GM12873 (cell line): ENCODE measurements around the gene SELENOV.

Source experiments
- TF ChIP-seq, protein P1 (sequence below): IDR thresholded peaks from 2 replicates; pipeline ENCODE4 v1.5.1; 2012; ENCODE audit warnings: low read depth, mild to moderate bottlenecking, moderate library complexity, low read length, control low read depth; ENCODE audit not compliant: insufficient read depth; ENCODE audit errors: missing control alignments

Gene SELENOV, protein sequence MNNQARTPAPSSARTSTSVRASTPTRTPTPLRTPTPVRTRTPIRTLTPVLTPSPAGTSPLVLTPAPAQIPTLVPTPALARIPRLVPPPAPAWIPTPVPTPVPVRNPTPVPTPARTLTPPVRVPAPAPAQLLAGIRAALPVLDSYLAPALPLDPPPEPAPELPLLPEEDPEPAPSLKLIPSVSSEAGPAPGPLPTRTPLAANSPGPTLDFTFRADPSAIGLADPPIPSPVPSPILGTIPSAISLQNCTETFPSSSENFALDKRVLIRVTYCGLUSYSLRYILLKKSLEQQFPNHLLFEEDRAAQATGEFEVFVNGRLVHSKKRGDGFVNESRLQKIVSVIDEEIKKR

DNA sequence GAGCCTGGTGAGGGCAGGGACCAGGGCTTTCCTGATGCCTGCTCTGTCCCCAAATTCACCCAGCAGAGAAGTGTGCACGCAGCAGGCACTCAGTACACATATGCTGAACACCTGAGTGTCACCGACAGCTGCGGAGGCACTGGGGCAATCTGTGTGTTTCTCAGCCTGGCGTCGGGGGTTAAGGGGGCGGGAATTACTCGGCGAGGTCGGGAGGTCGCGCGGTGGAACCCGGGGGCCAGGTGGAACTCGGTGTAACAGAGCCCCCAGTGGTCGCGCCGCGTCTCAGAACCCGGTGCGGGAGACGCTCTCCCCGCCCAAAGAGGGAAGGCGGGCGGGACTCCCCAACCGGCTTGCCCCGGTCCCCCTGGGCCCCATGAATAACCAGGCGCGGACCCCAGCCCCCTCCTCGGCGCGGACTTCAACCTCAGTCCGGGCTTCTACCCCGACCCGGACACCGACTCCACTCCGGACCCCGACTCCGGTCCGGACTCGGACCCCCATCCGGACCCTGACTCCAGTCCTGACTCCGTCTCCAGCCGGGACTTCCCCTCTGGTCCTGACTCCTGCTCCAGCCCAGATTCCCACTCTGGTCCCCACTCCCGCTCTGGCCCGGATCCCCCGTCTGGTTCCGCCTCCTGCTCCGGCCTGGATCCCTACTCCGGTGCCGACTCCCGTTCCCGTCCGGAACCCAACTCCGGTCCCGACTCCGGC lies at the start of gene SELENOV:
Gene SELENOV (plus strand): TSS at position 300 of the 711 bp plus-strand sequence. CDS start 74 bp downstream, at position 374.
- TF ChIP-seq, protein P1, sequence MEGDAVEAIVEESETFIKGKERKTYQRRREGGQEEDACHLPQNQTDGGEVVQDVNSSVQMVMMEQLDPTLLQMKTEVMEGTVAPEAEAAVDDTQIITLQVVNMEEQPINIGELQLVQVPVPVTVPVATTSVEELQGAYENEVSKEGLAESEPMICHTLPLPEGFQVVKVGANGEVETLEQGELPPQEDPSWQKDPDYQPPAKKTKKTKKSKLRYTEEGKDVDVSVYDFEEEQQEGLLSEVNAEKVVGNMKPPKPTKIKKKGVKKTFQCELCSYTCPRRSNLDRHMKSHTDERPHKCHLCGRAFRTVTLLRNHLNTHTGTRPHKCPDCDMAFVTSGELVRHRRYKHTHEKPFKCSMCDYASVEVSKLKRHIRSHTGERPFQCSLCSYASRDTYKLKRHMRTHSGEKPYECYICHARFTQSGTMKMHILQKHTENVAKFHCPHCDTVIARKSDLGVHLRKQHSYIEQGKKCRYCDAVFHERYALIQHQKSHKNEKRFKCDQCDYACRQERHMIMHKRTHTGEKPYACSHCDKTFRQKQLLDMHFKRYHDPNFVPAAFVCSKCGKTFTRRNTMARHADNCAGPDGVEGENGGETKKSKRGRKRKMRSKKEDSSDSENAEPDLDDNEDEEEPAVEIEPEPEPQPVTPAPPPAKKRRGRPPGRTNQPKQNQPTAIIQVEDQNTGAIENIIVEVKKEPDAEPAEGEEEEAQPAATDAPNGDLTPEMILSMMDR, result no peak

DNA sequence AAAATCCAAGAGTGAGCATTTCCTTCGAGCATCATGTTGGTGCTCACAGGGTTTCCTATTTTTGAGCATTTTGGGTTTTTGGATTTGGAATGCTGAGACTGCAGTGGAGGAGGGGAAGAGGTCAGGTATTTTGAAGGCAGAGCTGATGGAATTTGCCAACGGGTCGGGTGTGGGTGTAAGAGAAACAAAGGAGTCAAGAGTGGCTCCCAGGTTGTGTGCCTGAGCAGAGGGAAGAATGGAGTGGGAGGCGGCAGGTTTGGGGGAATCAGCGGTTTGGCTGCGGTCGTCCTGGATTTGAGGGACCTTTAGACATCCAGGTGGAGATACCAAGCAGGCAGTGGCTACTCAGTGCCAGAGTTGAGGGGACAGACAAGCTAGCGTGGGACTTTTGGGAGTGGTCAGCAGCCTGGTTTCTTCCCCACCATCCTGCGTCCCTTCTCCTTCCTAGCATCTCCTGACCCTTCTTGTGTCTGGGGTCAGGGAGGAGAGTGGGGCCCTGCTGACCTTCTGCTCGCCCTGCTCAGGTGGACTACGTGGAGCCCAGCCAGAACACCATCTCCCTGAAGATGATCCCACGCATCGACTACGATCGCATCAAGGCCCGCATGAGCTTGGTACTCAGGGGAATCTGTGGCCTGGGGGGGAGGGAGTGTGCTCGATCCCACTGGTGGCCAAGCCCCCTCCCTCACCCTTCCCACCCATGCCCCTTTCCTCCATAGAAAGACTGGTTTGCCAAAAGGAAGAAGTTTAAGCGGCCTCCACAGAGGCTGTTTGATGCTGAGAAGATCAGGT lies 48.8 kb upstream of the SELENOV start:
- TF ChIP-seq, protein P1, result no peak

- TF ChIP-seq, protein P1, result no peak
Observed at GRCh38 chr19:39467941-39468340, 47.0 kb upstream of the SELENOV start.

DNA sequence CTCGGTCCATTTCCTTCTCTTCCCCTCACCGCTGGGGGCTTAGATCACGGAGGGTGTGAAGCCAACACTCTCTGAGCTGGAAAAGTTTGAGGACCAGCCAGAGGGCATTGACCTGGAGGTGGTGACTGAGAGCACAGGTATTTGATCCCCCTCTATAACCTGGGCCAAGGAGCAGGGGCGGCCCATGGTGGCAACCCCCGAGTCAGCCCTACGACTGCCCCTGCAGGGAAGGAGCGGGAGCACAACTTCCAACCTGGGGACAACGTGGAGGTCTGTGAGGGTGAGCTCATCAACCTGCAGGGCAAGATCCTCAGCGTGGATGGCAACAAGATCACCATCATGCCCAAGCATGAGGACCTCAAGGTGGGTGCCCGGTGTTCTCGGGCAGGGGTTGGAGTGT lies 45.9 kb upstream of the SELENOV start:
- TF ChIP-seq, protein P1, result no peak

DNA sequence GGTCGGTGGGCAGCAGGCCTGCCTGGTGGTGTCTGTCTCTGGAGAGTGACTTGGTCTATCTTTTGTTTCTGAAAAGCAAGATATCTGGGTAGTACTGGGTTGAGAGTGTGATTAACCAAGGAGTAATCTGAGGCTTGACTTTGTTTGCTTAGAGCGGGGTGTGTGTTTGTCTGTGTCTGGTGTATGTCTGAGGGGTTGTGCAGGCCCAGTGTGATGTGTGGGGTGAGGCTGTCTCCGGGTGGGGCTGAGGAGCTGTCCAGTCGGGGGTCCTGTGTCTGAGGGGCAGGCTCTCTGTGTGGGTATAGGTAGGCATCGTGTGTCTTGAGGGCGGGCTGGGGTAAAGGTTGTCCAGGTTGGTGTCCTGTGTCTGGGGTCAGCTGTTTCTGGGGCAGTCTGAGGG lies 45.4 kb upstream of the SELENOV start:
- TF ChIP-seq, protein P1, result no peak

DNA sequence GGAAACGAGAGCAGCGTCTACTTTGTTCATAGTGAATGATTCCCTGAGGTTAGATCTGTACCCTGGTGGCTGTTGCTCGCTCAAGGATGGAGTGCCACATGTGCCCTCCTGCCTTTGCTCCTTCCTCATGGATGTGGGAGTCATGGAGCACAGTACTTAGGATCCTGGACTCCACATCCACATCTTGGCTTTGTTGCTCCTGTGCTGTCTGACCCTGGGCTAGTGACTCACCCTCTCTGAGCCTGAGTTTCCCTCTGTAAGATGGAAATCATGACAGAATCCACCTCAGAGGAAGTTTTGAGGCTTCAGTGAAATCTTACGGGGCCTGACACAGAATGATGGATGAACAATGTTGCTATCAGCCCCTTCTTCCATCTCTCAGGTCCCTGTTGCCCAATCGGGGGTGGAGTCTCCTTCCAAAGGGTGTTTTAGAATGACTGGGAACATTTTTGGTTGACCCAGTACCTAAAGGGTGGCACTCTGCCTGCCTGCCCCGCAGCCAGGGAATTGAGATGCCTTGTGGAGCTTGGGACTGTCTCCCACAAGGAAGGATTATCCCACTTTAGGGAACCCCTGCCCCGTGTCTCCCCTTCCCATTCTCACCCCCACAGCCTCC lies 44.1 kb upstream of the SELENOV start:
- TF ChIP-seq, protein P1, result no peak
